Activated T-cell treated with anti-CD3 and anti-CD28 coated beads, Interleukin-2, amount 50 U/mL, for 24 hours (primary cell): Measurements from ENCODE around the gene ADM.

Source experiments
- DNase-seq: peaks from one replicate; pipeline ENCODE4 v3.0.0-alpha.2; 2020
- H3K27ac Mint-ChIP-seq: 2 replicates; pipeline ENCODE4 v1.8.0; 2020; ENCODE audit warnings: mild to moderate bottlenecking, mixed read lengths
- H3K27me3 Mint-ChIP-seq: 2 replicates; pipeline ENCODE4 v1.8.0; 2020; ENCODE audit warnings: mixed read lengths
- H3K36me3 Mint-ChIP-seq: 2 replicates; pipeline ENCODE4 v1.8.0; 2020; ENCODE audit warnings: low read depth, mixed read lengths
- H3K4me1 Mint-ChIP-seq: 2 replicates; pipeline ENCODE4 v1.8.0; 2020; ENCODE audit warnings: low read depth, mixed read lengths
- H3K4me3 Mint-ChIP-seq: 2 replicates; pipeline ENCODE4 v1.8.0; 2020; ENCODE audit warnings: mild to moderate bottlenecking, moderate library complexity, mixed read lengths
- H3K9me3 Mint-ChIP-seq: 2 replicates; pipeline ENCODE4 v1.8.0; 2020; ENCODE audit warnings: mixed read lengths

The ADM gene

DNA sequence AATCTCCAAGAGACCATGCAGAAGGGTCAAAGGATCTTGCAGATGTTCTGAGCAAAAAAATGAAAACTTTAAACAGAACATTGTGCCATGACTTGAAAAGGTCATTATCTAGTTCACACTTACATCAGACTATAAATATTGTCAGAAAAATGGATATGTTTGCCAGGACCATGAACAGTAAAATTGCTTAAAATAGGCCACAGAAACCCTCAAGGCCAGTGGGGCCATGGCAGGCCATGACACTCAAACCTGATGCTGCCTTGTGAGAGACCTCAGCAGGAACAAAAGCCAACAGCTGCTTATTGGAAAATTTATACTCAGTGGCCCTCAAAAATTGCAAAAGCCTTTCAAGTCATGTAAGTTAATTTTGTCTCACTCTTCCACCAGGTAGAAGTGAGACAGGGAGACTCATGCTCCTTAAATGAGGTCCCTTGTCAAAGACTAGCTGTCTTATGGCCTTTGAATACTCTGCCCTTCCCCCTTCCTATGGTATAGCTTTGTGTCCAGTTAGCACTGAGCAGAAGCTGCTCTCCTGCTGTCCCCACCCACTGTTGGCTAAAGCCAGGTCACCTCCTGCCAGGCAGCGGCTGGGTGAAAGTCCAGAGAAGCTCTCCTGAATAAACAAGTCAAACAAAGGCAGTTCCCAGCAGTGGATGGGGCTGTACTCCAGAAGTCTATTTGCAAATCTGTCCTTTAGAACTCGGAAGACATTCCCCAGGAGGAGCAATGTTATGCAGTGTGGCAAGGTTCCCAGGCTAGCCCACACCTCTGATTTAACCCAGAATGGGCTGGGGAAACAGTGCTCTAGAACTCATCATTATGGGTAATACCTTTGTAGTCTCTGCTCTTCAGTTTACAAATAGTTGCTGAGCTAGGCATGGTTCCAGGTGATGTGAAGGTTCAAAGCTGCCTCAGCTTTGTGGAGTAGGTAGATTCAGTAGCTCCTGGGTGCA, 21.4 kb downstream of the ADM start:
- Mint-ChIP-seq H3K27me3 (peaks cover 17% of the 10 kb centered on the region), H3K4me3 (no peak overlapping the region), H3K36me3 (no peaks in the 10 kb centered on the region), H3K4me1 (peaks cover 14% of the 10 kb centered on the region), H3K9me3 (no peaks in the 10 kb centered on the region), H3K27ac (no peak overlapping the region)
- DNase-seq = no peak

DNA sequence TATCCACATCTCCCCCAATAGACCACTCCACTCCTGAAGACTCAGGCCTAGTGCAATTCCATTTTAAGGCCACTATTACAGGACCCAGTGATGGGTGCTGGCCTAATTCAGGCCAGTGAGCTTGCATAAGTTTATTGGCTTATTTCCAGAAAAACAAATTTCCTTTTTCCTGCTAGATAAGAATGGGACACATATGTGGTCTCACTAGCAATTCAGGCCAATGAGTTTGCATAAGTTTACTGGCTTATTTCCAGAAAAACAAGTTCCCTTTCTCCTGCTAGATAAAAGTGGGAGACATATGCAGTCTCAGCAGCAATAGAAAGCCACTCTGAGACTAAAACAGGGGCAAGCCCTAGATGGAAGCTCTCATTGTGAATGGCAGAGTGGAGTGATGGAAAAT, 22.4 kb downstream of the ADM start:
- DNase-seq = no peak
- Mint-ChIP-seq H3K4me3 (no peak overlapping the region), H3K27ac (no peak overlapping the region), H3K27me3 (peaks cover 25% of the 10 kb centered on the region), H3K4me1 (peaks cover 13% of the 10 kb centered on the region), H3K36me3 (no peaks in the 10 kb centered on the region), H3K9me3 (no peaks in the 10 kb centered on the region)

DNA sequence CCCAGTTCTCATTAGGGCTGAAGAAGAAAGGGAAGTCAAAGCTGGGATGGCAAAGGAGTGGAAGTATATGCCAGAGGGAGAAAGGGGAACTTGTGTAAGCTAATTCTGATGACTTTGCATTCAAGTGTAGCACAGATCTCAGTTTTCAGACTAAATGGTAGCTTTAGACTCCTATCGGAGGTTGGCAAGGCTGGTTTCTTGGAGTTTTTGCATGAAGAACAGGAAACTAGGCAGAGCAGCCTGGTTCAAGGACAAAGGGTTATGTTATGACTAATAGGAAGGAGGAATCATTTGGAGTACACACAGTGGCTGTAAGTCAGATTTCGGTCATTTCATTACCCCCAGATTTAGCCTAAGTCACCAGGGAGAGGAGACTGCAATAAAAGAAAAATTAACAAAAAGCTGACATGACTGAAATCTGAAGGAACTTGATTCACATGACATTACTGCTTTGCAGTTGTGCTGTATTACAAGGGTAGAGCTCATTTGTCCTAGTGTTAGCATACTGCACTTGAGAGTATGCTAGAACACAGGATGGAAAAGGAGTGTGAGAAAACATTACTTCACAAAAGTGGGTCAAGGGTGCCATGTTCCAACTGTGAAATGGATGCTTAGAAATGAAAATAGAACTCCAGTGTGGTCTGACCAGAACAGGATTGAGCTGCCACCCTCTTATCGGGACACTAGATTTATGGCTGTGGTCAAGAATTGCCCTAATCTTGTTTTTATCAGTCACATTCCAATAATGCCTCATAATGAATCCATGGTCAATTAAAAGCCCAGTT, 23.6 kb downstream of the ADM start:
- Mint-ChIP-seq H3K4me1 (peaks cover 1% of the 10 kb centered on the region), H3K27ac (no peak overlapping the region)

DNA sequence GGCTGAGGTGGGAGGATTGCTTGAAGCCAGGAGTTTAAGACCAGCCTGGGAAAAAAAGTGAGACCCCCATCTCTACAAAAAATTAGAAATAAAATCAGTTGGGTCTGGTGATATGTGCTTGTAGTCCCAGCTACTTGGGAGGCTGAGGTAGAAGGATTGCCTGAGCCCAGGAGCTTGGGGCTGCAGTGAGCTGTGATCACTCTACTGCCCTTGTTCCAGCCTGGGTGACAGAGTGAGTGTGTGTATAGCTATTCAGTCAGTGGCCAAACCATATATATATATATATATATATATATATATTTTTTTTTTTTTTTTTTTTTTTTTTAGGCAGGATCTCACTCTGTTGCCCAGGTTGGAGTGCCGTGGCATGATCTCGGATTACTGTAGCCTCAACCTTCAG, 24.5 kb downstream of the ADM start:
- H3K4me3 Mint-ChIP-seq = no peak overlapping the region
- H3K4me1 Mint-ChIP-seq = no peaks in the 10 kb centered on the region
- no peaks in the 10 kb centered on the region for H3K9me3 Mint-ChIP-seq
- no peaks in the 10 kb centered on the region for H3K36me3 Mint-ChIP-seq
- no peak for DNase-seq
- peaks cover 18% of the 10 kb centered on the region for H3K27me3 Mint-ChIP-seq
- H3K27ac Mint-ChIP-seq = no peak overlapping the region

More for the DNA sequence above, 23.6 kb downstream of the ADM start:
- Mint-ChIP-seq H3K27me3 (peaks cover 22% of the 10 kb centered on the region), H3K4me3 (no peak overlapping the region), H3K9me3 (no peaks in the 10 kb centered on the region), H3K36me3 (no peaks in the 10 kb centered on the region)
- no peak for DNase-seq

DNA sequence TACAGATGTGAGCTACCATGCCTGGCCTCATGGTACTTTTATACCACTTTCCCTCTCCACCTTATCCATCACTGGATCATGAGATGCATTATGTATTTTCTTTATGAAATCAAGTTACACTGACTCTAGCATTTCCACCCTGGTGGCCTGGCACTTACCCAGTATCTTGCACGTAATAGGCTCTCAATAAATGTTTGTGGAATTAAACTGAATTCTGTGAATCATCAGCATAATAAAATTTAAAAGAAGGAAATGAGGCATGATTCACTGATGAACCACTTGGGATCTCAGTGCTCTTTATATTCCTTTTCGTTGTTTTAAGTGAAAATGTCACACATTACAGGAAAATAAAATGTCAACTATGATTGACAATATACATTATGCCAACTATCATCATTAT, 25.1 kb downstream of the ADM start:
- Mint-ChIP-seq H3K36me3 (no peaks in the 10 kb centered on the region), H3K4me3 (no peak overlapping the region), H3K9me3 (no peaks in the 10 kb centered on the region), H3K27me3 (peaks cover 18% of the 10 kb centered on the region), H3K4me1 (no peaks in the 10 kb centered on the region), H3K27ac (no peak overlapping the region)
- DNase-seq = no peak

DNA sequence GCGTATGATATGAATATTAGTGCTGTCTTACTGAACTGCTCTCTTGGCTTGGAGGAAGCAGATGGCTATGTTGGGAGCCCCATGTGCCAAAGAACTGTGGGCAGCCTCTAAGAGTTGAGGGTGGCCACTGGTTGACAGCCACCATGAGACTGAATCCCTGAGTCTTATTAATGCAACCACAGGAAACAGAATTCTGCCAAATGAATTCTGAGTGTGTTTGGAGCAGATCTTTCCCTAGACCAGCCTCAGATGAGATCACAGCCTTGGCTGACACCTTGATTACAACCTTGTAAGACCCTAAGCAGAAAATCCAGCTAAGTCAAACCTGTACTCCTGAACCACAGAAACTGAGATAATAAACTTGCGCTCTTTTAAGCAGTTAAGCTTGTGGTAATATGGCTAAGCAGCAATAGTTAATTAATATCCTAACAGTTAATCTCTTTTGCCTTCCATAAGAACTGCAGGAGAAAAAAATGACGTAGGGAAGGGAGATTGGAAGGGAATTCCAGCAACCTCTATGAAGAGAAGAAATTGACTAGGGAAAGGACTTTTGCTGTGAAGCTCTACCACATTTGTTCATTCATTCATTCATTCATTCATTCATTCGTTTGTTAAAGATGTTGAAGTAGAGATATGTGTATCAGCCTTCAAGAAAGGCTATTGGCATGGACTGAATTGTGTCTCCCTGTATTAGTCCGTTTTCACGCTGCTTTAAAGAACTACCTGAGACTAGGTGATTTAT, 26.8 kb downstream of the ADM start:
- peaks cover 15% of the 10 kb centered on the region for H3K27me3 Mint-ChIP-seq
- H3K27ac Mint-ChIP-seq = no peak overlapping the region

DNA sequence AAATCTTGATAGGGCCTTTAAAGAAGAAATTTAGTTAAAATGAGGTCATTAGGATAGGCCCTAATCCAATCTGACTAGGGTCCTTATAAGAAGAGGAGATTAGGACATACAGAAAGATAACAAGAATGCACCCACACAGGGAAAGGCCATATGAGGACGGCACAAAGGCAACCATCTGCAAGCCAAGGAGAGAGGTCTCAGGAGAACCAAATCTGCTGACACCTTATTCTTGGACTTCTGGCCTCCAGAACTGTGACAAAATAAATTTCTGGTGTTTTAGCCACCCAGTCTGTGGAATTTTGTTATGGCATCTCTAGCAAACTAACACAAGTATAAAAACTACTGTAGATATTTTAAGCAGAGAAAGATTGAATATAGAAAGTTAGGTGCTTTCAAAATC, 28.6 kb downstream of the ADM start:
- Mint-ChIP-seq H3K27ac (no peak overlapping the region), H3K4me3 (no peak overlapping the region), H3K4me1 (no peaks in the 10 kb centered on the region), H3K9me3 (no peaks in the 10 kb centered on the region), H3K36me3 (no peaks in the 10 kb centered on the region), H3K27me3 (peaks cover 24% of the 10 kb centered on the region)
- DNase-seq = no peak

More for the DNA sequence above, 26.8 kb downstream of the ADM start:
- Mint-ChIP-seq H3K9me3 (no peaks in the 10 kb centered on the region), H3K4me1 (no peaks in the 10 kb centered on the region), H3K36me3 (no peaks in the 10 kb centered on the region), H3K4me3 (no peak overlapping the region)
- DNase-seq = no peak

DNA sequence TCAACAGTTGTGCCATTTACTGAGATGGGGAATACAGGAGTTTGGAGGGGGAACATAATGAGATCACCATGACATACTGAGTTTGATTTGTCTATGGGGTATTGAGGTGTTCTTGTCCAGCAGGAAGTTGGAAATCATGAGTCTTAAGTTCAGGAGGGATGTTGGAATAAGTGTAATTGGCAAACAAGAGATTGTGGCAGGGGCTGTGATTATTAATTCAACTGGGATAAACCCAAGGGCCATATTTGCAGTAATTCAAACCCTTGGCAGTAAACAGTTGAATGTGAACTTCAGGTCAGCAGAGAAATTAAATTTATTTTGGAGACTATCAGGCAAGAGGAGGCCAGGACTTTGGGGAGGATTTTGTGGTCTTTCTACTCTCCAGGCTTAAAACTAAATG, 33.4 kb downstream of the ADM start:
- Mint-ChIP-seq H3K9me3 (no peaks in the 10 kb centered on the region), H3K27me3 (peaks cover 35% of the 10 kb centered on the region), H3K4me3 (no peak overlapping the region), H3K27ac (no peak overlapping the region), H3K36me3 (no peaks in the 10 kb centered on the region), H3K4me1 (peaks cover 2% of the 10 kb centered on the region)
- DNase-seq = no peak

DNA sequence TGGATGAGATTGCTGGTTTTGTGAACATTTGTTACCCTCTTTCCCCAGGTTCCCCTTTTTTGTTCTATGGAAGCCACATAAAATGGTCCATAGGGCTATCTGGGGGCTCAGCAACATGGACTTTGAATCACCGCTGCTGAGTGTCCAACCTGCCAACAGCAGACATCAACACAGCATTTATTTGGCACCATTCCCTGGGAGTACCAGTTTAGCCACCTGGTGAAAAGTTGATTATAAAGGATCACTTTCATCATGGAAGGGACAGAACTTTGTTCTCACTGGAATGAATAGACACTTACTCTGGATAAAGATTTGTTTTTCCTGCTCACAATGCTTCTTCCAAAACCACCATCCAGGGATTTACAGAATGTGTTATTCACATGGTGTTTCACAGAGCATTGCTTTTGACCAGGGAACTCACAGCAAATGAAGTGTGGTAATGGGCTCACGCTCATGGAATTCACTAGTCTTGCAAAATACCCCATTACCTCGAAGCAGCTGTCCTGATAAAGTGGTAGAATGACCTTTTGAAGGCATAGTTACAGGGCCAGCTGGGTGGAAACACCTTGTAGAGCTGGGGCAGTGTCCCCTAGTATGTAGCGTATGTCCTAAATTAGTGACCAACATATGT, 43.9 kb downstream of the ADM start:
- peaks cover 21% of the 10 kb centered on the region for H3K27me3 Mint-ChIP-seq
- H3K36me3 Mint-ChIP-seq = no peaks in the 10 kb centered on the region
- DNase-seq = no peak

DNA sequence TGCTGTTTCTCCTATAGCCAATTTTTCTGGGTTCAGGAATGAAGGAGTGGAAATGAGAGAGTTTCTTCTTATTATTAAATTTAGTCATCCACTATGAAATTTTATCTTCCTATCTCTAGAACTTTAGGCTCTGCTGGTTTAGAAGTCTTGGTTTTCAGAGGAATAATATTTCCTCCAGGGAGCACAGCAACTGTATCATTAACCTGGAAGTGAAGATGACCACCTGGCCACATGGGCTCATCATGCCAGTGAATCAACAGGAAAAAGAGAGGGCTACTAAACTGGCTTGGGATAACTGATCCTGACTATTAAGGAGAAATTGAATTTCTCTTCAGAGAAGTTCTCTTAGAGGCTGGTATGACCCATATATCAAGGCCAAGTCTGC, 44.4 kb downstream of the ADM start:
- DNase-seq = no peak
- Mint-ChIP-seq H3K27ac (no peak overlapping the region), H3K36me3 (no peaks in the 10 kb centered on the region), H3K4me1 (no peaks in the 10 kb centered on the region), H3K27me3 (peaks cover 19% of the 10 kb centered on the region), H3K4me3 (no peak overlapping the region), H3K9me3 (no peaks in the 10 kb centered on the region)

More for the DNA sequence above, 43.9 kb downstream of the ADM start:
- Mint-ChIP-seq H3K27ac (no peak overlapping the region), H3K9me3 (no peaks in the 10 kb centered on the region), H3K4me3 (no peak overlapping the region), H3K4me1 (no peaks in the 10 kb centered on the region)

DNA sequence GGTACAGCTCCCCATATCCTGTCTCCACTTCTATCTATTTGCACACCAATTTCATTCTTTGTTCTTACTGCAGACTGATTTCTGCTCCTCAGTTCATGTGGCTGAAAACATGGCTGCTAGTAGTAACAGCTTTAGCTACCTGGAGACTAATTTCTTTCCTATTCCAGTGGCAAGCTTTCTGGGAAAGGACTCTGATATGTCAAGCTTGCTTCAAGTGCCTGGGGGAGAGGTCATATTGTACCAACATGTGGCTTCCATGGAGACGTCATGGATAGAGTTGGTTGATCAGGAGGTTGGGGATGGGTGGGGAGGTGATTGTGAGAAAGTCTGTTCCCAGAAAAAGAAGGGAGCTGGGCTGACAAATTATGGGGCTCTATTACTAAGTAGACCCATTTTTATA, 44.9 kb downstream of the ADM start:
- no peak for DNase-seq
- no peak overlapping the region for H3K4me3 Mint-ChIP-seq
- no peak overlapping the region for H3K27ac Mint-ChIP-seq
- H3K27me3 Mint-ChIP-seq = peaks cover 24% of the 10 kb centered on the region
- no peaks in the 10 kb centered on the region for H3K36me3 Mint-ChIP-seq
- no peaks in the 10 kb centered on the region for H3K4me1 Mint-ChIP-seq
- no peaks in the 10 kb centered on the region for H3K9me3 Mint-ChIP-seq

DNA sequence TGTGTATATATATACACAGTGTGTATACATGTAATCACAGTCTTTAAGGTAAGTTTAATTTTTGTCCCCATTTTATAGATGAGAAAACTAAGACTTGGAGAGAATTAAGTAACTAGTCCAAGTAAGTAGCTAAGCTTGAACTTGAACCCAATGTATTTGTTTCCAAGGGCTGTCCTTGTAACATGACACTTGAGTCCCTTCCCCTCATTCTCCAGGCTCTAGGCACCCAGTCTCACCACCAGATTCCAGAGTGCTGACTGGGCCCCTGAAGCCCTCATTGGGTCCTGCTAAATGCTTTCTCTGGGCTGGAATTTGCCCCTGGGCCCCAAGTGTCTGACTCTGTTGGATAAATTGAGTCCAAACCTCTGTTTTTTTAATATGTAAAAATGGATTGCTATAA, 45.5 kb downstream of the ADM start:
- Mint-ChIP-seq H3K9me3 (no peaks in the 10 kb centered on the region), H3K4me1 (no peaks in the 10 kb centered on the region), H3K4me3 (no peak overlapping the region), H3K36me3 (no peaks in the 10 kb centered on the region), H3K27ac (no peak overlapping the region), H3K27me3 (peaks cover 23% of the 10 kb centered on the region)
- no peak for DNase-seq

DNA sequence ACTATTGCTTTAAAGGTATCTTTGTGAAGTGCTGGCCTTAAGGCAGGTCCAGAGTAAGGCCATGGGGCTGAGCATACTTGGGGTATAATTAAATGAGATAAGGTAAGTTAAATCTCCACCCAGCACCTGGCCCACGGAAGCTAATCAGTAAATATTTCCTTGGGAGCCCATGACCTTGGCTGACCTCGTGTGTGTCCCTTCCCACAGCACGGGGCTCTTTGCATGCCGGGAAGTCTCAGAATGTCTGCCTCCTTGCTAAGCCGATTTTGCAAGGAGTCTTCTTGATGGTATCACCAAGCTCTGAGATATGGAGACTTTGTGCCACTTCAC, 46.5 kb downstream of the ADM start:
- Mint-ChIP-seq H3K36me3 (no peaks in the 10 kb centered on the region), H3K4me3 (no peak overlapping the region), H3K4me1 (no peaks in the 10 kb centered on the region), H3K27me3 (peaks cover 25% of the 10 kb centered on the region), H3K9me3 (no peaks in the 10 kb centered on the region), H3K27ac (no peak overlapping the region)
- DNase-seq = no peak
